Astrocyte of the spinal cord (primary cell): ENCODE measurements around the gene EPN2.

Source experiments
- DNase-seq: peaks from one replicate; pipeline ENCODE4 v3.0.0; 2011; ENCODE audit warnings: low read depth, low spot score
- H3K4me3 ChIP-seq: 2 replicates; pipeline ENCODE4 v1.5.1; 2011; ENCODE audit warnings: low read depth, mild to moderate bottlenecking, low read length, moderate library complexity
- in situ Hi-C: cut with HindIII; loops from 2 replicates; pipeline ENCODE4 v1.10.0; 2017; ENCODE audit warnings: low sequenced_read_pairs
- TF ChIP-seq, protein P1 (sequence below): IDR thresholded peaks from 2 replicates; pipeline ENCODE4 v1.5.1; 2012; ENCODE audit warnings: low read depth, mild to moderate bottlenecking, low read length, inconsistent platforms

EPN2 gene

DNA sequence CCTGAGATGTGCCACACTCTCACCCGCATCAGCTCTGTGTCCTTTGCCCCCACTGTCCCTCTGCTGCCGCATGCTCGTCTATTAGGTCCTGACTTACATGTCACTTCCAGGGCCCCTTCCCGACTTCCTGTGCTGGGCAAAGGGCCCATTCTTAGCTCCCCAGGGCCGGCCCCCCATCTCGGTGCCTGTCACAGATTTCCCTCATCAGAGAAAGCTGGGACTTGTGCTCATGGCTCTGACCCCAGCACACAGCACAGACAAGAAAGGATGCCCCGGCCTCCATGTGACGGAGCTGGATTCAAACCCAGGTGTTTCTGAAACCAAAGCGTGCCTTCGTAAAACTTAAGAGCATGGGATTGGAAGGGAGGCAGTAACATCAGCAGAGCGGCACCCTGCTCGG lies 135.3 kb downstream of the EPN2 start:
- no peak overlapping the region for H3K4me3 ChIP-seq
- in situ Hi-C loops, result no loop called here
- no peak for DNase-seq
- TF ChIP-seq, protein P1, sequence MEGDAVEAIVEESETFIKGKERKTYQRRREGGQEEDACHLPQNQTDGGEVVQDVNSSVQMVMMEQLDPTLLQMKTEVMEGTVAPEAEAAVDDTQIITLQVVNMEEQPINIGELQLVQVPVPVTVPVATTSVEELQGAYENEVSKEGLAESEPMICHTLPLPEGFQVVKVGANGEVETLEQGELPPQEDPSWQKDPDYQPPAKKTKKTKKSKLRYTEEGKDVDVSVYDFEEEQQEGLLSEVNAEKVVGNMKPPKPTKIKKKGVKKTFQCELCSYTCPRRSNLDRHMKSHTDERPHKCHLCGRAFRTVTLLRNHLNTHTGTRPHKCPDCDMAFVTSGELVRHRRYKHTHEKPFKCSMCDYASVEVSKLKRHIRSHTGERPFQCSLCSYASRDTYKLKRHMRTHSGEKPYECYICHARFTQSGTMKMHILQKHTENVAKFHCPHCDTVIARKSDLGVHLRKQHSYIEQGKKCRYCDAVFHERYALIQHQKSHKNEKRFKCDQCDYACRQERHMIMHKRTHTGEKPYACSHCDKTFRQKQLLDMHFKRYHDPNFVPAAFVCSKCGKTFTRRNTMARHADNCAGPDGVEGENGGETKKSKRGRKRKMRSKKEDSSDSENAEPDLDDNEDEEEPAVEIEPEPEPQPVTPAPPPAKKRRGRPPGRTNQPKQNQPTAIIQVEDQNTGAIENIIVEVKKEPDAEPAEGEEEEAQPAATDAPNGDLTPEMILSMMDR, result no peak

DNA sequence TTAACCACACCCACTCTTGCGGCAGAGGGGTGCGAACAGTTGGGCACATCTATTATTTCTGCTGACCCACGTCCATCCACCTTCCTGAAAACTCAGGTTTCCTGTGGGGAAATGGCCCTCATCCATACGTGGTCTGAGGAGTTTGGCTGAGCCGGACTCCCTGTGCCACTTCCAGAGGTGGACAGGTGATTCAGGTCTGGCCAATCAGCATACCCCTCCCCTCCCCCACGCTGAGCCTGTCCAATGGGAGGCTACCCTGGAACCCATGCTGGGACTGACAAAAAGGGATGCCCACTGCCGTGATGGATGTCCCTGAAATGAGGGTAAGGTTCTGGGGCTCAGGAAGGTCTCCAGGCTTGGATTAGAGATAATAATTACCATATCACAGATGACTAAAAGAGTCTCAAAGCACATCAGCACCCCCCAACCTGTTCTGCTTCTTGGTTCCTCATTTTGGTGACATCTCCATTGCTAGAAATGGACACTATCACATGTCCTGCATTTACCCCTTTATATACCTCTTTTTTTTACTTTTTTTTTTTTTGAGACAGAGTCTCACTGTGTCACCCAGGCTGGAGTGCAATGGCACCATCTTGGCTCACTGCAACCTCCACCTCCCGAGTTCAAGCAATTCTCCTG lies 135.8 kb downstream of the EPN2 start:
- H3K4me3 ChIP-seq, result no peak overlapping the region
- in situ Hi-C loops, result no loop called here
- DNase-seq, result no peak
- TF ChIP-seq, protein P1, result no peak

DNA sequence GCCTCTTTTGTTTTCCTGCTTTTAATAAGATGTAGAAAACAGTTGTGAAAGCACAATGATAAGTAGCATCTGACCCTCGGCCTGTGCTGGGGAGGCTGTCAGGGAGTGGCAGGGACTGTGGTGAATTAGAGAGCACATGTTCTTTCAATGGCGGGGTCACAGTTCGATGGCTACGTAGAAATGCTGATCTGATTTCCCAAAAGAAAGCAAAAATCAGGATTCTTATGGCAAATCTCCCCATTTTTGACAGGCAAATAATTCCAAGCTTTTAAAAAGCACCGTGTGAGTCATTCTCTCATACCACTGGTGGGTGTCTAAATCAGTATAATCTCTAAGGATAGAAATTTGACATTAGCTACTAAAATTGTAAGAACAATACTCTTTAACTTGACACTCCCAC lies 137.0 kb downstream of the EPN2 start:
- TF ChIP-seq, protein P1, result no peak
- in situ Hi-C loops, result no loop called here
- DNase-seq, result no peak
- H3K4me3 ChIP-seq, result no peak overlapping the region

DNA sequence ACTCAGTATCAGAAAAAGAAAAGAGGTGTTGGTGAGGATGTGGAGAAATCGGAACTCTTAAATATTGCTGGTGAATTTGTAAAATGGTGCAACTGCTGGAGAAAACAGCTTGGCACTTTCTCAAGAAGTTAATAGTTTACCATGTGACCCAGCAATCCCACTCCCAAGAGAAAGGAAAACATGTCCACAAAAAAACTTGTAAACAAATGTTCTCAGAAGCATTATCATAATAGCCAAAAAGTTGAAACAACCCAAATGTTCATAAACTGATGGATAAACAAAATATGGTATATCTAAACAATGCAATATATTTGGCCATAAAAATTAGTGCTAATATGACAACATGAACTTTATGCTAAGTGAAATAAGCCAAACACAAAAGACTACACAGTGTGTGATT lies 138.6 kb downstream of the EPN2 start:
- in situ Hi-C loops, result no loop called here
- no peak for DNase-seq
- TF ChIP-seq, protein P1, result no peak
- no peak overlapping the region for H3K4me3 ChIP-seq

DNA sequence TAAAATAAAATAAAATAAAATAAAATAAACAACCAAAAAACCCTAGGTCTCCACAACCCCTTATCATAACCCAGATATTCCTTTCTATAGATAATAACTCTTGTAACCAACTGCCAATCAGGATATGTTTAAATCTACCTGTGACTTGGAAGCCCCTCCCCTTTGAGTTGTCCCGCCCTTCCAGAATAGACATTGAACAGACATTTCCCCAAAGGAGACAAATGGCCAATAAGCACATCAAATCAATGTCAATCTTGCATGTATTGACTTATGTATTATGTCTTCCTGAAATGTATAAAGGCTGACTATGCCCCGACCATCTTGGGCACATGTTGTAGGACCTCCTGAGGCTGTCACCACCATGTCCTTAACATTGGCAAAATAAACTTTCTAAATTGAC lies 139.6 kb downstream of the EPN2 start:
- in situ Hi-C loops, result no loop called here
- DNase-seq, result no peak
- H3K4me3 ChIP-seq, result peak overlapping the region; percentile 73
- TF ChIP-seq, protein P1, result no peak

DNA sequence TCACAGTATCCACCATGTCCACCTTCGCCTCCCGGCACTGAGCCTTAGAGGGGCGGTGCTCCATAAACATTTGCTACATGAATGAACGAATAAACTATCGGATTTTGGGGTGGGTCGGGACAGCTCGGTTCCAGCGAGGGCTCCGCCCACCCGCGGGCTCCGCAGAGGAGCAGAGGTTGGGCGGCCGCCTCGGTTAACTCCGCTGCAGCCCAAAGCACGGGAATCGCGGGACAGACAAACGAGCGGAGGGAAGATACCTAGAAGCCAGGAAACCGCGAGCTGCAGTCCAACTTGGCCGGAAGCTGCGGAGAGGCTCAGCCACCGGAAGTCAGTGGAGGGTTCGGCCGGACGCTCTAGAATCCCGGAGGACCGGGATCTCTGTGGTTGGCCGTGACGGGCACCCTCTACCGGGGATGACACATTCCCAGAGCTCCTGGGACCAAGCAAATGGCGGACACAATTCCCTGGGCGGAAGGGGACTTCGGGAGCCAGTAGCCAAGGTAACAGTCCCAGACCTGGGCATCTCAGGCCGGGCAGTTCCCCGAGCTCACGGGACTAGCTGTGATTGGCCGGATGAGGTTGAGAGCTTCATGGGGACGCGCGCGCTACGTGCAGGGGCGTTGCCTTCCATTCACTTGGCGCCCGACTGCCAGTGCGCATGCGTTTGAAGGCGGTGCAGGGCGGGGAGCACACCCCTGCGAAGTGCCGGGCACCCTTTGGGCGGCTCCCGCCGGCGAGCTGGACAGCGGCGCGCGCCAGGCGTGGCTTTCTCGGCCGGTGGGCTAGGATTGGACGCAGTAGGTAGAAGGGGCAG lies 140.6 kb downstream of the EPN2 start:
- peak; percentile 99 for DNase-seq
- in situ Hi-C loops, result no loop called here
- peak overlapping the region; percentile 87 for H3K4me3 ChIP-seq
- TF ChIP-seq, protein P1, result peak; percentile 12
